OCI-LY7 (cell line): ENCODE results near the gene BLACAT1. TPM values are rescaled to one million over a fixed set of nuclear protein-coding genes. Genes with fewer than 3 reads are reported as not detected.

Experiments
- BruUV-seq: library from RNA; stranded (reverse); fragments of 400-500 nt; replicated peaks from 2 replicates; lab custom pipeline; 2021; lab: Mats Ljungman, UMichigan
- CTCF ChIA-PET: fragments of 300-600 bp; sonication (Branson Sonifier 250); formaldehyde crosslinking; loops from one replicate; lab custom pipeline; 2022; ENCODE audit warnings: antibody characterized with exemption; ENCODE audit not compliant: unreplicated experiment; lab: Charles Lee
- POLR2A ChIA-PET: fragments of 300-600 bp; sonication (Branson Sonifier 250); formaldehyde crosslinking; loops from one replicate; lab custom pipeline; 2022; ENCODE audit warnings: antibody characterized with exemption; lab: Charles Lee
- DNase-seq: peaks from one replicate; pipeline ENCODE4 v3.0.0-alpha.2; 2015; ENCODE audit warnings: low spot score
- H2AFZ ChIP-seq: fragments of 200-600 bp; sonication (generic), shearing (Covaris generic); 2 replicates; pipeline ENCODE4 v1.6.1; 2014; ENCODE audit warnings: mild to moderate bottlenecking, antibody characterized with exemption, low read length, moderate library complexity
- H3K27ac ChIP-seq: fragments of 200-600 bp; sonication (generic); 2 replicates; pipeline ENCODE4 v1.5.1; 2014; ENCODE audit warnings: mixed run types, low read depth, mild to moderate bottlenecking, moderate library complexity, low read length, inconsistent platforms; ENCODE audit not compliant: poor library complexity, severe bottlenecking
- H3K36me3 ChIP-seq: fragments of 200-600 bp; sonication (generic); 2 replicates; pipeline ENCODE4 v1.6.1; 2014; ENCODE audit warnings: mild to moderate bottlenecking, antibody characterized with exemption, low read length, moderate library complexity, mixed read lengths; ENCODE audit not compliant: insufficient read depth
- H3K4me1 ChIP-seq: fragments of 200-600 bp; sonication (generic); 2 replicates; pipeline ENCODE4 v1.5.1; 2014; ENCODE audit warnings: mild to moderate bottlenecking, low read length; ENCODE audit not compliant: insufficient read depth, poor library complexity, severe bottlenecking
- H3K4me2 ChIP-seq: fragments of 200-600 bp; sonication (generic); 2 replicates; pipeline ENCODE4 v1.6.1; 2014; ENCODE audit warnings: mild to moderate bottlenecking, low read length
- H3K4me3 ChIP-seq: fragments of 200-600 bp; sonication (generic); 2 replicates; pipeline ENCODE4 v1.5.1; 2014; ENCODE audit warnings: mild to moderate bottlenecking, low read depth, low read length; ENCODE audit not compliant: poor library complexity, severe bottlenecking
- H3K79me2 ChIP-seq: fragments of 200-600 bp; sonication (generic); 2 replicates; pipeline ENCODE4 v1.6.1; 2016; ENCODE audit warnings: low read depth, mild to moderate bottlenecking, low read length, moderate library complexity, mixed read lengths; ENCODE audit not compliant: insufficient read depth
- H3K9me2 ChIP-seq: fragments of 200-600 bp; sonication (generic); 2 replicates; pipeline ENCODE4 v1.6.1; 2016; ENCODE audit warnings: mild to moderate bottlenecking, low read length, mixed read lengths; ENCODE audit not compliant: insufficient read depth
- H3K9me3 ChIP-seq: fragments of 200-600 bp; sonication (generic); 2 replicates; pipeline ENCODE4 v1.6.1; 2014; ENCODE audit warnings: mild to moderate bottlenecking, mixed run types, low read length, mixed read lengths
- H4K20me1 ChIP-seq: fragments of 200-600 bp; sonication (generic); 2 replicates; pipeline ENCODE4 v1.6.1; 2014; ENCODE audit warnings: mild to moderate bottlenecking, antibody characterized with exemption, low read length, moderate library complexity, mixed read lengths; ENCODE audit not compliant: insufficient read depth
- CTCF ChIP-seq: fragments of 200-600 bp; sonication (generic); conservative IDR thresholded peaks from 2 replicates; pipeline ENCODE4 v1.5.1; 2014; ENCODE audit warnings: mild to moderate bottlenecking, antibody characterized with exemption, low read length, moderate library complexity, mixed read lengths
- EZH2phosphoT487 ChIP-seq: fragments of 200-600 bp; sonication (generic); IDR thresholded peaks from 2 replicates; pipeline ENCODE4 v1.6.1; 2018; ENCODE audit warnings: low read depth, borderline replicate concordance, mild to moderate bottlenecking, mixed run types, antibody characterized with exemption, low read length, moderate library complexity, mixed read lengths
- intact Hi-C: fragments of 100-400 bp; cut with micrococcal nuclease; formaldehyde crosslinking; loops from one replicate; pipeline ENCODE4 v1.10.0; 2022; ENCODE audit not compliant: unreplicated experiment
- total RNA-seq, 2 experiments: library from RNA; depleted of rRNA in 1 of 2; stranded (reverse); fragments of >200 nt in 1 of 2; shearing (Covaris generic) in 1 of 2; gene quantifications; 2 replicates each; pipeline ENCODE4 v1.2.3, GENCODE V29; 2014 to 2022

BLACAT1 gene
- total RNA-seq, 2 experiments from 2014 or later: 0.19 to 0.29 TPM

- intact Hi-C loops: no loop called here
- no TSS peak for BruUV-seq
- POLR2A ChIA-PET: no interaction called here
Observed at GRCh38 chr1:205417870-205418635, 37.8 kb downstream of the BLACAT1 start.

GRCh38 chr1:205416322-205416721, 39.5 kb downstream of the BLACAT1 start:
- no peak for TF ChIP-seq EZH2phosphoT487
- TF ChIP-seq CTCF: no peak
- no TSS peak for BruUV-seq
- Histone ChIP-seq H3K27ac (no peak overlapping the region), H2AFZ (no peak overlapping the region), H3K79me2 (no peaks in the 10 kb centered on the region), H3K9me3 (no peaks in the 10 kb centered on the region), H3K4me3 (no peak overlapping the region), H4K20me1 (no peaks in the 10 kb centered on the region), H3K36me3 (no peaks in the 10 kb centered on the region), H3K4me1 (no peaks in the 10 kb centered on the region), H3K9me2 (no peaks in the 10 kb centered on the region), H3K4me2 (no peak overlapping the region)
- ChIA-PET POLR2A (no interaction called here), CTCF (no interaction called here)
- intact Hi-C loops: no loop called here
- no peak for DNase-seq

More at GRCh38 chr1:205417870-205418635, 37.8 kb downstream of the BLACAT1 start:
- no peaks in the 10 kb centered on the region for H3K36me3 ChIP-seq
- no peaks in the 10 kb centered on the region for H4K20me1 ChIP-seq
- DNase-seq: no peak
- H3K4me2 ChIP-seq: no peak overlapping the region
- CTCF ChIA-PET: no interaction called here
- no peak overlapping the region for H2AFZ ChIP-seq
- no peaks in the 10 kb centered on the region for H3K9me3 ChIP-seq
- H3K4me1 ChIP-seq: peaks cover 2% of the 10 kb centered on the region
- H3K9me2 ChIP-seq: no peaks in the 10 kb centered on the region
- H3K27ac ChIP-seq: no peak overlapping the region
- H3K4me3 ChIP-seq: no peak overlapping the region
- TF ChIP-seq CTCF (no peak), EZH2phosphoT487 (no peak)
- H3K79me2 ChIP-seq: no peaks in the 10 kb centered on the region

GRCh38 chr1:205410581-205411298, 45.1 kb downstream of the BLACAT1 start:
- H3K4me3 ChIP-seq: no peak overlapping the region
- no peaks in the 10 kb centered on the region for H3K9me3 ChIP-seq
- TF ChIP-seq EZH2phosphoT487: no peak
- no peak for TF ChIP-seq CTCF
- H4K20me1 ChIP-seq: no peaks in the 10 kb centered on the region
- ChIA-PET POLR2A (interaction anchor here (0.5 to 0.6 kb wide), 2 partner anchors 17 to 146 kb away, joined by 3 to 6 read pairs; no protein-coding TSS in a partner anchor), CTCF (no interaction called here)
- no peaks in the 10 kb centered on the region for H3K79me2 ChIP-seq
- BruUV-seq: no TSS peak
- no peak overlapping the region for H3K27ac ChIP-seq
- no peaks in the 10 kb centered on the region for H3K4me1 ChIP-seq
- H3K4me2 ChIP-seq: no peak overlapping the region
- intact Hi-C loops: no loop called here
- H3K9me2 ChIP-seq: no peaks in the 10 kb centered on the region
- no peak for DNase-seq
- no peaks in the 10 kb centered on the region for H3K36me3 ChIP-seq
- no peak overlapping the region for H2AFZ ChIP-seq
